NCI-H524 treated with DMSO at 0.1 percent for 48 hours (cell line): ENCODE measurements around the gene DHRSX.
"Not testable (repeated sequence)": the region's sequence is repeated elsewhere in the genome, so short reads cannot be mapped to it uniquely, and the experiment has no call there.

Source experiments
- DNase-seq: peaks from one replicate; lab custom pipeline; 2025; lab: John Stamatoyannopoulos, UW

DHRSX gene

GRCh38 chrX:2519638-2520037 is 18.9 kb upstream of the DHRSX start:
- not testable (repeated sequence) for DNase-seq

GRCh38 chrX:2517055-2517454 is 16.3 kb upstream of the DHRSX start:
- no peak for DNase-seq

GRCh38 chrX:2516623-2517022 is 15.8 kb upstream of the DHRSX start:
- no peak for DNase-seq

- no peak for DNase-seq
Measured at GRCh38 chrX:2514131-2514530, 13.4 kb upstream of the DHRSX start.

- DNase-seq, result no peak
Measured at GRCh38 chrX:2513121-2513664, 12.4 kb upstream of the DHRSX start.

DNA sequence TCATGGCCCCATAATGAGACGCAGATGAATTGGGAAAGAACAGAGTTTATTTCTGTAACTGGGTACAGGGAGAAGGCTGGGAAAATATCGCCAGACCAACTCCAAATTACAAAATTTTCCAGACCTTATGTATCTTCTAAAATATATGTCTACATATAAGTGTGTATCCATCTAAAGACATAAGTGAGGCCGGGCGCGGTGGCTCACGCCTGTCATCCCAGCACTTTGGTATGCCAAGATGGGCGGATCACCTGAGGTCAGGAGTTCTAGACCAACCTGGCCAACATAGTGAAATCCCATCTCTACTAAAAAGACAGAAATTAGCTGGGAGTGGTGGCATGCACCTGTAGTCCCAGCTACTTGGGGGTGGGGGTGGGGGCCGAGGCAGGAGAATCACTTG is 11.7 kb upstream of the DHRSX start:
- DNase-seq, result no peak

DNA sequence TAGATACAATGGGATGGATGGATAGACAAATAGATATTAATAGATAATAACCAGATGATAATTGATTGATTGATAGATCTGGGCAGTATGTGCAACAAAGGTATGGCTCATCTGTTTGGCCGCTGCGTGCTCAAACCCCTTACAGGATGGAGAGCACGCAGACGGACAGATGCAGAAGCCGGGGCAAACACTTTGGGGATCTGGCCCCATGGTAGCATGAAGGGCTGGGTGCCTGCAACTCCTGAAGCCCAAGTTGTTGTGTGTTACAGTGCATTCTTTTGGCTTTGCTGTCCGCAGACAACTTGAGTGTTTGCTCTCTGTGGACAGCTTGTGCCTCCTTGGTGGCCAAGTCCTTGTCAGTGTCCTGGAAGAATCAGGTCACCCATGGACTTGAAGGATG is 10.6 kb upstream of the DHRSX start:
- no peak for DNase-seq

GRCh38 chrX:2508648-2509335 is 8.0 kb upstream of the DHRSX start:
- no peak for DNase-seq

- no peak for DNase-seq
Measured at GRCh38 chrX:2507904-2508627, 7.3 kb upstream of the DHRSX start.

- DNase-seq, result no peak
Measured at GRCh38 chrX:2507196-2507595, 6.4 kb upstream of the DHRSX start.

DNA sequence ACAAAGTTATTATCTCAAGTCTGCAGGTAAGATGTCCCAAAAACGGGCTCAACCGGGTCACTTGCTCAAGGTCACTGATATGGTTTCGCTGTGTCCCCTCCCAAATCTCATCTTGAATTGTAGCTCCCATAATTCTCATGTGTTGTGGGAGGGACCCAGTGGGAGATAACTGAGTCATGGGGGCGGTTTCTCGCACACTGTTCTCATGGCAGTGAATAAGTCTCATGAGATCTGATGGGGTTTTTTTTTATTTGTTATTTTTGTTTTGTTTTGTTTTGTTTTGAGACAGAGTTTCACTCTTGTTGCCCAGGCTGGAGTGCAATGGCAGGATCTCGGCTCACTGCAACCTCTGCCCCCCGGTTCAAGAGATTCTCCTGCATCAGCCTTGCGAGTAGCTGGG is 4.6 kb upstream of the DHRSX start:
- not testable (repeated sequence) for DNase-seq

GRCh38 chrX:2504706-2505332 is 4.0 kb upstream of the DHRSX start:
- no peak for DNase-seq

- DNase-seq, result no peak
Measured at GRCh38 chrX:2503591-2504500, 3.1 kb upstream of the DHRSX start.

GRCh38 chrX:2502668-2503519 is 2.1 kb upstream of the DHRSX start:
- DNase-seq, result no peak

- DNase-seq, result no peak
Measured at GRCh38 chrX:2502120-2502667, 1.4 kb upstream of the DHRSX start.

DNA sequence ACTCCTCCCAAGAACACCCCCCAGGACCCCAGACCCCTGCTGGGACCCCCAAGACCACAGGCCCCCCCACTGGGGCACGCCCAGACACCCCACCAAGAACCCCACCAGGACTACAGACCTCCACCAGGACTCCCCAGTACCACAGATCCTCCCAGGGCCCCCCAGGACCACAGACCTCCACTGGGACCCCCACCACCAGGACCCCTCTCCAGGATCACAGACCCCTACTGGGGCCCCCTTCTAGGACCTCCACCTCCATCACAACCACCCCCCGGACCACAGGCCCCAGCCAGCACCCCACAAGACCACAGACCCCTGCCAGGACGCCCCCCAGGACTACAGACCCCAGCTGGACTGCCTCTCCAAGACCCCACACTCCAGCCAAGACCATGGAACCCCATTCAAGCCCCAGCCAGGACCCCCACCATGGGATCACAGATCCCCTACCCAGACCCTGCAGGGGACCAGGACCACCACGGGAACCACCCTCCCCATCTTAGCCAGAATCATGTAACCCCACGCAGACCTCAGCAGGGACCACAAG is 855 bp upstream of the DHRSX start:
- no peak for DNase-seq

GRCh38 chrX:2500091-2500802 is 529 bp downstream of the DHRSX start:
- no peak for DNase-seq

DNA sequence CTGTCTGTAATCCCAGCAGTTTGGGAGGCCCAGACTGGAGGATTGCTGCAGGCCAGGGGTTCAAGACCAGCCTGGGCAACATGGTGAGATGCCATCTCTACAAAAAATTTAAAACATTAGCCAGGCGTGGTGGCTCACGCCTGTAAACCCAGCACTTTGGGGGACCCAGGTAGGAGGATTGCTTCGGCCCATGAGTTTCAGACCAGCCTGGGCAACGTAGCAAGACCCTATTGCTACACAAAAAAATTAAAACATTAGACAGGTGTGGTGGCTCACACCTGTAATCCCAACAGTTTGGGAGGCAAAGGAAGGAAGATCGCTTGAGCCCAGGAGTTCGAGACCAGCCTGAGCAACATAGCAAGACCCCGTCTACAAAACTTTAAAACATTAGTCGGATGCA is 1.3 kb downstream of the DHRSX start:
- no peak for DNase-seq

GRCh38 chrX:2498781-2499302 is 1.9 kb downstream of the DHRSX start:
- no peak for DNase-seq
